IPS-18a (cell line): ENCODE measurements around the gene EYA2.

Experiments used
- H3K27ac ChIP-seq: one replicate; pipeline ENCODE4 v1.5.1; 2013; ENCODE audit warnings: low read length
- H3K27me3 ChIP-seq: one replicate; pipeline ENCODE4 v1.6.1; 2013; ENCODE audit warnings: mild to moderate bottlenecking, low read length; ENCODE audit not compliant: control insufficient read depth, insufficient read depth
- H3K36me3 ChIP-seq: one replicate; pipeline ENCODE4 v1.6.1; 2013; ENCODE audit warnings: low read depth, low read length; ENCODE audit not compliant: control insufficient read depth
- H3K4me1 ChIP-seq: one replicate; pipeline ENCODE4 v1.6.1; 2013; ENCODE audit warnings: low read depth, low read length; ENCODE audit not compliant: control insufficient read depth
- H3K4me3 ChIP-seq: one replicate; pipeline ENCODE4 v1.5.1; 2013; ENCODE audit warnings: low read length
- H3K9ac ChIP-seq: one replicate; pipeline ENCODE4 v1.6.1; 2013; ENCODE audit warnings: mild to moderate bottlenecking, low read length, moderate library complexity
- H3K9me3 ChIP-seq: one replicate; pipeline ENCODE4 v1.6.1; 2013; ENCODE audit warnings: low read depth, low read length; ENCODE audit not compliant: control insufficient read depth

Gene EYA2

GRCh38 chr20:46946181-46946624, 51.6 kb downstream of the EYA2 start:
- Histone ChIP-seq H3K9me3 (no peaks in the 10 kb centered on the region), H3K4me3 (no peak overlapping the region), H3K36me3 (no peaks in the 10 kb centered on the region), H3K27ac (no peak overlapping the region), H3K9ac (no peak overlapping the region), H3K4me1 (peaks cover 7% of the 10 kb centered on the region), H3K27me3 (no peaks in the 10 kb centered on the region)

GRCh38 chr20:46946796-46947195, 52.2 kb downstream of the EYA2 start:
- H3K27ac ChIP-seq: no peak overlapping the region
- H3K27me3 ChIP-seq: no peaks in the 10 kb centered on the region
- peaks cover 7% of the 10 kb centered on the region for H3K4me1 ChIP-seq
- no peak overlapping the region for H3K4me3 ChIP-seq
- no peak overlapping the region for H3K9ac ChIP-seq
- H3K9me3 ChIP-seq: no peaks in the 10 kb centered on the region
- H3K36me3 ChIP-seq: no peaks in the 10 kb centered on the region

- Histone ChIP-seq H3K4me3 (no peak overlapping the region), H3K9ac (no peak overlapping the region), H3K4me1 (peaks cover 7% of the 10 kb centered on the region), H3K36me3 (no peaks in the 10 kb centered on the region), H3K9me3 (no peaks in the 10 kb centered on the region), H3K27ac (no peak overlapping the region), H3K27me3 (no peaks in the 10 kb centered on the region)
Measured at GRCh38 chr20:46948081-46948480, 53.4 kb downstream of the EYA2 start.

- no peak overlapping the region for H3K9ac ChIP-seq
- H3K9me3 ChIP-seq: no peaks in the 10 kb centered on the region
- H3K27me3 ChIP-seq: no peaks in the 10 kb centered on the region
- H3K4me1 ChIP-seq: no peaks in the 10 kb centered on the region
- no peaks in the 10 kb centered on the region for H3K36me3 ChIP-seq
- no peak overlapping the region for H3K27ac ChIP-seq
- H3K4me3 ChIP-seq: no peak overlapping the region
Measured at GRCh38 chr20:46951405-46951804, 56.8 kb downstream of the EYA2 start.

GRCh38 chr20:46951840-46952497, 57.3 kb downstream of the EYA2 start:
- Histone ChIP-seq H3K9ac (no peak overlapping the region), H3K36me3 (no peaks in the 10 kb centered on the region), H3K27ac (no peak overlapping the region), H3K4me1 (no peaks in the 10 kb centered on the region), H3K4me3 (no peak overlapping the region), H3K9me3 (no peaks in the 10 kb centered on the region), H3K27me3 (no peaks in the 10 kb centered on the region)

GRCh38 chr20:46953596-46953995, 59.0 kb downstream of the EYA2 start:
- no peak overlapping the region for H3K4me3 ChIP-seq
- no peaks in the 10 kb centered on the region for H3K36me3 ChIP-seq
- no peaks in the 10 kb centered on the region for H3K27me3 ChIP-seq
- H3K27ac ChIP-seq: no peak overlapping the region
- H3K4me1 ChIP-seq: no peaks in the 10 kb centered on the region
- no peak overlapping the region for H3K9ac ChIP-seq
- no peaks in the 10 kb centered on the region for H3K9me3 ChIP-seq

- no peaks in the 10 kb centered on the region for H3K36me3 ChIP-seq
- H3K4me1 ChIP-seq: no peaks in the 10 kb centered on the region
- no peak overlapping the region for H3K9ac ChIP-seq
- H3K27me3 ChIP-seq: no peaks in the 10 kb centered on the region
- H3K4me3 ChIP-seq: no peak overlapping the region
- no peaks in the 10 kb centered on the region for H3K9me3 ChIP-seq
- no peak overlapping the region for H3K27ac ChIP-seq
Measured at GRCh38 chr20:46954490-46955038, 59.9 kb downstream of the EYA2 start.

- no peaks in the 10 kb centered on the region for H3K27me3 ChIP-seq
- no peak overlapping the region for H3K4me3 ChIP-seq
- no peak overlapping the region for H3K27ac ChIP-seq
- no peaks in the 10 kb centered on the region for H3K4me1 ChIP-seq
- no peaks in the 10 kb centered on the region for H3K9me3 ChIP-seq
- no peaks in the 10 kb centered on the region for H3K36me3 ChIP-seq
- H3K9ac ChIP-seq: no peak overlapping the region
Measured at GRCh38 chr20:46955601-46956556, 61.2 kb downstream of the EYA2 start.

GRCh38 chr20:46959081-46959692, 64.5 kb downstream of the EYA2 start:
- Histone ChIP-seq H3K4me3 (no peak overlapping the region), H3K27ac (no peak overlapping the region), H3K9ac (no peak overlapping the region), H3K36me3 (no peaks in the 10 kb centered on the region), H3K9me3 (no peaks in the 10 kb centered on the region), H3K4me1 (no peaks in the 10 kb centered on the region), H3K27me3 (no peaks in the 10 kb centered on the region)

- Histone ChIP-seq H3K9ac (no peak overlapping the region), H3K4me3 (no peak overlapping the region), H3K4me1 (no peaks in the 10 kb centered on the region), H3K27me3 (no peaks in the 10 kb centered on the region), H3K27ac (no peak overlapping the region), H3K9me3 (no peaks in the 10 kb centered on the region), H3K36me3 (no peaks in the 10 kb centered on the region)
Measured at GRCh38 chr20:46959821-46960220, 65.2 kb downstream of the EYA2 start.

- no peaks in the 10 kb centered on the region for H3K27me3 ChIP-seq
- no peak overlapping the region for H3K27ac ChIP-seq
- H3K9ac ChIP-seq: no peak overlapping the region
- no peaks in the 10 kb centered on the region for H3K36me3 ChIP-seq
- H3K4me3 ChIP-seq: no peak overlapping the region
- H3K4me1 ChIP-seq: no peaks in the 10 kb centered on the region
- H3K9me3 ChIP-seq: no peaks in the 10 kb centered on the region
Measured at GRCh38 chr20:46960536-46960935, 65.9 kb downstream of the EYA2 start.
